Mucosa of rectum (tissue), 2 donors: ENCODE data around the gene PXYLP1.

Experiments used
- H3K27ac ChIP-seq, 2 donors: one replicate each; pipeline ENCODE4 v1.7.0; 2013; ENCODE audit warnings: inconsistent platforms in 2 of 2, low read depth in 2 of 2, low read length in 2 of 2
- H3K27me3 ChIP-seq, 2 donors: one replicate each; pipeline ENCODE4 v1.7.0; 2013; ENCODE audit warnings: low read length in 2 of 2; ENCODE audit not compliant: control insufficient read depth in 2 of 2, insufficient read depth in 2 of 2
- H3K36me3 ChIP-seq, 2 donors: one replicate each; pipeline ENCODE4 v1.7.0; 2013; ENCODE audit warnings: low read length in 2 of 2; ENCODE audit not compliant: control insufficient read depth in 2 of 2, insufficient read depth in 2 of 2
- H3K4me1 ChIP-seq, 2 donors: one replicate each; pipeline ENCODE4 v1.7.0; 2013; ENCODE audit warnings: low read length in 2 of 2, mild to moderate bottlenecking in 1 of 2; ENCODE audit not compliant: control insufficient read depth in 2 of 2, insufficient read depth in 2 of 2
- H3K4me3 ChIP-seq, 2 donors: one replicate each; pipeline ENCODE4 v1.7.0; 2013; ENCODE audit warnings: low read length in 2 of 2
- H3K9ac ChIP-seq, 2 donors: one replicate each; pipeline ENCODE4 v1.7.0; 2013; ENCODE audit warnings: low read length in 2 of 2, low read depth in 1 of 2, mild to moderate bottlenecking in 1 of 2
- H3K9me3 ChIP-seq, 2 donors: one replicate each; pipeline ENCODE4 v1.7.0; 2013; ENCODE audit warnings: low read length in 2 of 2; ENCODE audit not compliant: control insufficient read depth in 2 of 2
- donor health status: healthy.
- donor health status: Normal muscosa, but diverticular disease.

Gene PXYLP1

DNA sequence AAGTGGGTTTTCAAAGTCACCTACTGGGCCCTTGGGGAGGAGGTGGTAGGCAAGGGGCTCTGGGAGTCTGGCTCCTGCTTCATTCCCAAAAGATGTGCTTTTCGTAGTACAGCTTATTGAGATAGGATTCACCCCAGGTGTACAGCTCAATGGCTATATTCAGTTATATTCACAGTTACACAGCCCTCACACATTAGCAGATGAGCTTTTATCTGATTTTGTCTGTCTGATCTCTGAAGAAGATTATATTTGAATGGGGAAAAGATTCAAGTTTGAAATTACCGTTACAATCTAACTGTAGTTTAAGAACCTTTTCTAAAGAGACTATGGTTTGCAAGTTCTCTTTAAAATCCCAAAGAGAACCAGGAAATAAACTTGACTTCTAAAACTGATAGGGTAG lies 27.3 kb downstream of the PXYLP1 start:
- Histone ChIP-seq H3K36me3 (no peaks in the 10 kb centered on the region), H3K4me3 (no peak overlapping the region), H3K4me1 (no peaks in the 10 kb centered on the region), H3K27ac (no peak overlapping the region), H3K27me3 (no peaks in the 10 kb centered on the region), H3K9ac (no peak overlapping the region), H3K9me3 (no peaks in the 10 kb centered on the region)

DNA sequence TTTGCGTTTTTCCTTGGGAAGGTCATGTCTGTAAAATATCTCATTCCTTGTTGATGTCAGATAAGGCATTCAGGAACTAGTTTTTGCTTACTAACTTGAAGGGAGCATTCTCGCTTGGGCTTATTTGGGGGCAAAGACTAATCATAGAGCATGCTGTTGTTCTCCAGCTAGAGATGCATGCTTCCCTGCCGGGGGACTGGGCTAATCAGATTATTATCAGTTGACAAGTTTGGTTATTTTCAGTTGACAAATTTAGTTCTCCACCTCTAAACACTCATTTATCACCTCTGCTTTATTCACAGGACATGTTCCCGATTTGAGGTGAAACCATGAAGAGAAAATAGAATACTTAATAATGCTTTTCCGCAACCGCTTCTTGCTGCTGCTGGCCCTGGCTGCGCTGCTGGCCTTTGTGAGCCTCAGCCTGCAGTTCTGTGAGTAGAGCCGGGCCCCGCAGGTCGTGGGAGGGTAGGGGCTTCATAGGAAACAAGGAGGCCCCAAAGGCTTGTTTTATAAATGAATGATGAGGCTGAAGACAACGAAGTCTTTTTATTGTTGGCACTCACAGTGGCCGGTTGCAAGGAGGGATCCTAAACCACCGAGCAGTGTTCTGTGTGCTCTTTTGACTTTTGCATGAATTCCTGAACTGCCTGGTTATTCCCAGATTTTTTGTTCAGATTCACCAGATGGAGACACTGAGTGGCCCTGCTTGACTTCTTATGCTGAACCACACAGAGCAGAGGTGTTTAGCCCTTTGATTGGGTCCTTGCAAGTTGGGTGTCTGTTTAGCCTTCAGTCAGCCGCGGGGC lies 28.4 kb downstream of the PXYLP1 start:
- Histone ChIP-seq H3K9ac (no peak overlapping the region), H3K9me3 (no peaks in the 10 kb centered on the region), H3K36me3 (no peaks in the 10 kb centered on the region), H3K27me3 (no peaks in the 10 kb centered on the region), H3K4me3 (no peak overlapping the region), H3K4me1 (no peaks in the 10 kb centered on the region), H3K27ac (no peak overlapping the region)

DNA sequence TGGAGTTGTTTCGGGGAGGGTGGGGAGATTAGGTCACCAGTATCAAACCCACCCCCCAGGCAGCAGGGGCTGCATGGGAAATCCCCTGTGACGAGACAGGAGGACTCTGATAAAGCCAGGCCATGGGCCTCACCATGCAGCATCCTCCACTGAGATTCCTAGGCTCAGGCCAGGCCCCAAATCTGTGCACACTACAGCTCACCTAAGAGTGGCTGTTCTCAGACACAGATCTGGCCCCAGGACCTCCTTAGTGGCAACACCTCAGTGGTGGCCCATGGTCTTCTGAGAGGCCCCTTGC lies 29.0 kb downstream of the PXYLP1 start:
- no peaks in the 10 kb centered on the region for H3K36me3 ChIP-seq
- H3K27ac ChIP-seq, result no peak overlapping the region
- no peak overlapping the region for H3K9ac ChIP-seq
- no peak overlapping the region for H3K4me3 ChIP-seq
- H3K27me3 ChIP-seq, result no peaks in the 10 kb centered on the region
- no peaks in the 10 kb centered on the region for H3K4me1 ChIP-seq
- H3K9me3 ChIP-seq, result no peaks in the 10 kb centered on the region

DNA sequence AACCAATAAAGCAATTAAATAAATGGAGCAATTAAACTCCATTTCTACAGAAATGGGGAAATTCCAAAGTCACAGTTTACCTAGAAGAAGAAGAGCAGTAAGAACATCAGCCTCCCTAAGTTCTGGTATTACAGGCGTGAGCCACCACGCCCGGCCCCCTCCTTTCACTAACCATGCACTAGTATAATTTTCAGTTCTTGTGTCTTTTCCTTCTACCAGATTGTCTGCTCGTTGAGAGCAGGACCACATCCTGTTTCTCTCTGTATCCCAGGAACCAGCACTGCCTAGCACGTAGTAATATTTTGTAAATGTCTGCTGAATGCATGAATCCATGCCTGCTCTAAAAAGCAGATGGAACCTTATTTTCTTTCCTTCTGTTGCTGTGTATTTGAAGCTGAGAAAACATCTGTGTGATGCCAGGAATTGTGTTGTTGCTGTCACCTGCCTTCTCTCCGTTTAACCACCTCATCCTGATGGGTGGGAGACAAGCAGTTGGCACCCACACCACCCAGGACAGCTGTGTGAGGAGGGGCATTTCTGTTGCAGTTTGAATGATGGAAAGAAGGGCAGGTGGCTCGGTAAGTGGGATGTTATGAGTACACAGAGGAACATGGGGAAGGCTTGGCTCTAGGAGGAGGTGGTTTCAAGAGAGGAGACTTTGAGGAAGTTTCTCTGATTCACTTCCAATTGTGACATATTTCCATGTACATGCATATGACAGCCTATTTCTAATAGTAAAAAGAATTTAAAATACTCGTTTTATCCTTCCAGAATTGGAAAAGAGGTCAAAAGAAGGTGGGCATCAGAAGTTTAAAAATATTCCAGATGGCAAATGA lies 30.1 kb downstream of the PXYLP1 start:
- Histone ChIP-seq H3K27ac (no peak overlapping the region), H3K36me3 (no peaks in the 10 kb centered on the region), H3K9ac (no peak overlapping the region), H3K4me3 (no peak overlapping the region), H3K9me3 (no peaks in the 10 kb centered on the region), H3K27me3 (no peaks in the 10 kb centered on the region), H3K4me1 (no peaks in the 10 kb centered on the region)

DNA sequence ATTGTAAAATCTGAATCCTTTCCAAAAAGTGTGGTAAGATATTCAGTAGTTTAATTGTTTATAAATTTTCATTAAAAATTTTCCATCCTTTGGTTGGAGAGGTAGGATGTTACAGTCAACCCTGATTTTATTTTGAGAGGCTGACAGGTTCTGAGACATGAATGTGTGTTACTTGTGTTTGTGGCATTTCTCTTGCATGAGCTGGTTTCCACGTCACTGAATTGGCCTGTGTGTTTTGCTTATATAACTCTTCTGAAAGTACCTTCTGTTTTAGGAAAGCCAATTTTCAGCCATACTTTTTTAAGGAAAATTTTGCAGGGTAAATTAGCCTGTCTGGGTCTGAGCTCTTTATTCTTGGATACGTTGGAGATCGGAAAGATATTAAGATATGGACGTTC lies 30.7 kb downstream of the PXYLP1 start:
- H3K27ac ChIP-seq, result no peak overlapping the region
- H3K27me3 ChIP-seq, result no peaks in the 10 kb centered on the region
- no peaks in the 10 kb centered on the region for H3K4me1 ChIP-seq
- H3K36me3 ChIP-seq, result no peaks in the 10 kb centered on the region
- no peak overlapping the region for H3K9ac ChIP-seq
- no peaks in the 10 kb centered on the region for H3K9me3 ChIP-seq
- H3K4me3 ChIP-seq, result no peak overlapping the region

- no peak overlapping the region for H3K4me3 ChIP-seq
- no peaks in the 10 kb centered on the region for H3K27me3 ChIP-seq
- no peak overlapping the region for H3K9ac ChIP-seq
- H3K27ac ChIP-seq, result no peak overlapping the region
- no peaks in the 10 kb centered on the region for H3K36me3 ChIP-seq
- H3K4me1 ChIP-seq, result no peaks in the 10 kb centered on the region
- H3K9me3 ChIP-seq, result no peaks in the 10 kb centered on the region
Measured at GRCh38 chr3:141266186-141266585, 34.6 kb downstream of the PXYLP1 start.

DNA sequence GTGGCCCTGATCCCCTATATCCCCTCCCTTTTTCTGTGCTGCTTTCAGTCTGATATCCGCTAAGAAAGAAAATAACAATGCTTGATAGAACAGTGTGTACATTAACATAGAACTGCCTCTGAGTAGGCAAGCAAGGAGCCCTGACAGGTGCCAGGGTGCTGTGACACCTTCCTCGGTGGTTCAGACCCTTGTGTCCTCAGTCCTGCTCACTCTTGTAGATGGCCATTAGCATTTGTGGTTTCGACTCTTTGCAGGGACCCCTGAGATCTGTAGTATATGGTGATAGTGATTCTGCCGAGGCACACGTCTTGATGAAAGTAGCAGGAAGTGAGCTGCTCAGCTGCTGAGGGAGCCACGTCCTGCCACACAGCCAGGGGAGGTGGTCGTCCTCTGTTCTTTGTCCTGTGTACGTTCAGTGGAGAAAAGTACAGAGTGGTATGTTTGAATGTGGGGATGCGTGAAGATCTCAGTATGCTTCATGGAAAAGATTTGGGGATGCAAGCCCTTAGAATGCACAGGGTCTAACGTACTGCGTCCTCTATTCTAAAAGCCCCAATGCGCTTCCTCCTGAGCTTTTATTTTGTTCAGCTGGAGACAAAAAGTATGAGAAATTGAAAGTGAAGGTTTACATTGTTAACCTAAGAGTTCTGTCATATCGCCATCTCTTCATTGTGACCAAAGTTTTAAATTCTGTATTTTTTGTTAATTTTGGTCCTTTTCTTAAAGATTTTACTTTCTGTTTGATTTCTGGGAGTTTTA lies 35.4 kb downstream of the PXYLP1 start:
- H3K27ac ChIP-seq, result peak overlapping the region in 1 of 2 donors; percentile 0
- H3K4me3 ChIP-seq, result peak overlapping the region in 1 of 2 donors; percentile 70
- no peaks in the 10 kb centered on the region for H3K36me3 ChIP-seq
- H3K27me3 ChIP-seq, result no peaks in the 10 kb centered on the region
- no peaks in the 10 kb centered on the region for H3K4me1 ChIP-seq
- no peaks in the 10 kb centered on the region for H3K9me3 ChIP-seq
- peak overlapping the region in 1 of 2 donors; percentile 42 for H3K9ac ChIP-seq

- no peaks in the 10 kb centered on the region for H3K4me1 ChIP-seq
- no peaks in the 10 kb centered on the region for H3K27me3 ChIP-seq
- no peaks in the 10 kb centered on the region for H3K36me3 ChIP-seq
- H3K9ac ChIP-seq, result peak overlapping the region in 1 of 2 donors; percentile 36
- H3K4me3 ChIP-seq, result peak overlapping the region in 1 of 2 donors; percentile 70
- no peaks in the 10 kb centered on the region for H3K9me3 ChIP-seq
- H3K27ac ChIP-seq, result no peak overlapping the region
Measured at GRCh38 chr3:141267629-141268028, 36.0 kb downstream of the PXYLP1 start.

DNA sequence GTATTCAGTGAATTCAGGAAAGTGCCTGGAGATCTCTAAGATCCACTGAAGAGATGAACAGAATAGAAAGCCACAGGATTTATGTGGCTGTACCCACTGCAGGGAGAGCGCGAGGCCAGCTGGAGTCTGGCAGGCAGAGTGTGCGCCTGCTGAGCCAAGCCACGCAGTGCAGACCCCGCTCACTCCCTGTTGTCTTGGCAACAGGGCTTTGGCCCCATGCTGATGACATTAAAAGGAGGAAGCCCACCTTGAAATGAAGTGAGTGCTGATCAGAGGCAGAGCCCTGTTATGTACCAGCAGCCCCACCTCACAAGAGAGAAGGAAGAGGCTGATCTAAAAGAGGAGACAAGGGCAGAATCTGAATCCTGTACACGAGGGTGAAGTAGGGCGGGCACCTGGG lies 36.7 kb downstream of the PXYLP1 start:
- Histone ChIP-seq H3K4me1 (no peaks in the 10 kb centered on the region), H3K27ac (no peak overlapping the region), H3K4me3 (no peak overlapping the region), H3K27me3 (no peaks in the 10 kb centered on the region), H3K9me3 (no peaks in the 10 kb centered on the region), H3K9ac (no peak overlapping the region), H3K36me3 (no peaks in the 10 kb centered on the region)

DNA sequence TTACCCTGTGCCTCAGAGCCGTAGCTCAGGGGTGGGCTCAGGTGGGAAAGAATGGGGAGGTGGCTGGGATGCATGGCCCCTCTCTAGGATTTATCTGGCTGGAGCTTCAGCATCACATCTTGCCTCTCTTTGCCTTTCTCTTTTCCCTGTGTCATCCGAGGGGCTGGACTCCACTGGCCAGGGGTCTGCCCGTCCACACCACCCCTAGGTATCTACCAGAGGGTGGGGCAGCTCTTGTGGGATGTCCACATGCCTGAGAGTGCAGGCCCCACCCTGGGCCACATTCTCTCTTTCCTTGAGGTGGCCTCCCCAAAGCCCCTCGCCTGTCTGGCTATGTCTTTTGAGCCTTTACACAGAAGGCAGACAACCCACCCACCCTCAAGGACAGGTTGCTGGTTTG lies 37.2 kb downstream of the PXYLP1 start:
- Histone ChIP-seq H3K27me3 (no peaks in the 10 kb centered on the region), H3K9ac (no peak overlapping the region), H3K36me3 (no peaks in the 10 kb centered on the region), H3K9me3 (no peaks in the 10 kb centered on the region), H3K27ac (no peak overlapping the region), H3K4me1 (no peaks in the 10 kb centered on the region), H3K4me3 (no peak overlapping the region)
